Esophagus squamous epithelium (tissue), 4 donors: ENCODE measurements around the gene KNDC1.

Experiments
- CTCF ChIP-seq, 6 experiments: fragments of 450-650 bp in 4 of 6; fragments of 200-600 bp in 2 of 6; sonication (generic) in 2 of 6; IDR thresholded peaks; one replicate each; pipeline ENCODE4 v1.5.1; 2016 to 2019; ENCODE audit warnings: antibody characterized with exemption in 6 of 6, mild to moderate bottlenecking in 4 of 6, moderate library complexity in 4 of 6
- POLR2A ChIP-seq, 4 donors: fragments of 450-650 bp; IDR thresholded peaks; one replicate each; pipeline ENCODE4 v1.6.1; 2017; ENCODE audit warnings: antibody characterized with exemption in 4 of 4, mild to moderate bottlenecking in 4 of 4, moderate library complexity in 3 of 4

- TF ChIP-seq CTCF (IDR thresholded peaks at IDR 0.05) (no peak), POLR2A (IDR thresholded peaks at IDR 0.05) (no peak)
These were observed 104.4 kb downstream of the KNDC1 start for GRCh38 chr10:133264461-133264860.
